GM23338 (cell line): ENCODE results near the gene NQO2. TPM values are rescaled to one million over a fixed set of nuclear protein-coding genes. Genes with fewer than 3 reads are reported as not detected.

Experiments used
- ATAC-seq: fragments of 200-7000 bp; cut with Tn5 transposase; 3 replicates; pipeline ENCODE4 v1.9.1; 2020
- DNase-seq: peaks from one replicate; pipeline ENCODE4 v3.0.0-alpha.2; 2015; ENCODE audit warnings: low spot score
- H2AFZ ChIP-seq: fragments of 200-600 bp; sonication (generic); 2 replicates; pipeline ENCODE4 v1.8.0; 2016; ENCODE audit warnings: antibody characterized with exemption, mild to moderate bottlenecking, moderate library complexity
- H3F3A ChIP-seq: fragments of 200-600 bp; sonication (generic); replicated peaks from 2 replicates; pipeline ENCODE4 v1.8.0; 2017; ENCODE audit warnings: antibody characterized with exemption, mixed run types, low read depth
- H3K27ac ChIP-seq: fragments of 200-600 bp; sonication (generic); 2 replicates; pipeline ENCODE4 v1.6.1; 2016; ENCODE audit warnings: low read depth
- H3K27me3 ChIP-seq: fragments of 200-600 bp; sonication (generic); 2 replicates; pipeline ENCODE4 v1.8.0; 2016; ENCODE audit warnings: mild to moderate bottlenecking, mixed run types, moderate library complexity; ENCODE audit not compliant: insufficient read depth
- H3K36me3 ChIP-seq: fragments of 200-600 bp; sonication (generic); 2 replicates; pipeline ENCODE4 v1.8.0; 2016; ENCODE audit warnings: mild to moderate bottlenecking; ENCODE audit not compliant: insufficient read depth
- H3K4me1 ChIP-seq: fragments of 200-600 bp; sonication (generic); 2 replicates; pipeline ENCODE4 v1.8.0; 2016; ENCODE audit warnings: mild to moderate bottlenecking, moderate library complexity; ENCODE audit not compliant: insufficient read depth
- H3K4me2 ChIP-seq: fragments of 200-600 bp; sonication (generic); 2 replicates; pipeline ENCODE4 v1.7.1; 2017; ENCODE audit warnings: mixed run types
- H3K4me3 ChIP-seq: fragments of 200-600 bp; sonication (generic); 2 replicates; pipeline ENCODE4 v1.6.1; 2016; ENCODE audit warnings: mixed run types
- H3K79me2 ChIP-seq: fragments of 200-600 bp; sonication (generic); replicated peaks from 2 replicates; pipeline ENCODE4 v1.8.0; 2017; ENCODE audit warnings: mild to moderate bottlenecking; ENCODE audit not compliant: insufficient read depth
- H3K9me2 ChIP-seq: fragments of 200-600 bp; sonication (generic); 2 replicates; pipeline ENCODE4 v1.8.0; 2017; ENCODE audit not compliant: insufficient read depth
- H4K20me1 ChIP-seq: fragments of 200-600 bp; sonication (generic); replicated peaks from 2 replicates; pipeline ENCODE4 v1.8.0; 2017; ENCODE audit warnings: mild to moderate bottlenecking; ENCODE audit not compliant: insufficient read depth
- H3K27ac Mint-ChIP-seq: 2 replicates; pipeline ENCODE4 v1.8.0; 2020; ENCODE audit warnings: inconsistent platforms, mild to moderate bottlenecking, moderate library complexity, mixed read lengths
- H3K27me3 Mint-ChIP-seq: 3 replicates; pipeline ENCODE4 v1.8.0; 2022; ENCODE audit warnings: low read depth, mild to moderate bottlenecking, moderate library complexity, mixed read lengths, inconsistent platforms; ENCODE audit not compliant: insufficient read depth, poor library complexity
- H3K36me3 Mint-ChIP-seq: 3 replicates; pipeline ENCODE4 v1.8.0; 2021; ENCODE audit warnings: low read depth, mild to moderate bottlenecking, inconsistent platforms, moderate library complexity, mixed read lengths
- H3K4me1 Mint-ChIP-seq: 3 replicates; pipeline ENCODE4 v1.8.0; 2020; ENCODE audit warnings: mild to moderate bottlenecking, inconsistent platforms, mixed read lengths
- H3K4me3 Mint-ChIP-seq: 3 replicates; pipeline ENCODE4 v1.8.0; 2021; ENCODE audit warnings: moderate library complexity, mild to moderate bottlenecking, inconsistent platforms, mixed read lengths
- H3K9me3 Mint-ChIP-seq: 3 replicates; pipeline ENCODE4 v1.8.0; 2020; ENCODE audit warnings: moderate library complexity, mild to moderate bottlenecking, inconsistent platforms, mixed read lengths
- CTCF ChIP-seq, 2 experiments: fragments of 200-600 bp in 1 of 2; sonication (generic) in 1 of 2; conservative IDR thresholded peaks; 2 replicates each; pipeline versions ENCODE4 v1.5.1 to v1.6.1; 2016 to 2017; ENCODE audit warnings: antibody characterized with exemption in 2 of 2, low read depth in 2 of 2, mild to moderate bottlenecking in 2 of 2, moderate library complexity in 1 of 2
- ETS1 ChIP-seq: IDR thresholded peaks from 2 replicates; pipeline ENCODE4 v1.6.1; 2016; ENCODE audit warnings: antibody characterized with exemption
- EZH2 ChIP-seq: fragments of 200-600 bp; sonication (generic); IDR thresholded peaks from one replicate; pipeline ENCODE4 v1.8.0; 2017; ENCODE audit warnings: antibody characterized with exemption, mild to moderate bottlenecking, low read depth; ENCODE audit not compliant: unreplicated experiment
- JUNB ChIP-seq: IDR thresholded peaks from one replicate; pipeline ENCODE4 v1.6.1; 2016; ENCODE audit warnings: antibody characterized with exemption; ENCODE audit not compliant: unreplicated experiment
- POLR2AphosphoS5 ChIP-seq: IDR thresholded peaks from 2 replicates; pipeline ENCODE4 v1.6.1; 2016; ENCODE audit warnings: antibody characterized with exemption, low read depth
- REST ChIP-seq: IDR thresholded peaks from one replicate; pipeline ENCODE4 v1.6.1; 2018; ENCODE audit warnings: antibody characterized with exemption; ENCODE audit not compliant: unreplicated experiment
- STAT1 ChIP-seq: IDR thresholded peaks from one replicate; pipeline ENCODE4 v1.6.1; 2016; ENCODE audit warnings: antibody characterized with exemption; ENCODE audit not compliant: unreplicated experiment
- ZNF114 ChIP-seq: fragments of 250-450 bp; sonication (Bioruptor Pico); IDR thresholded peaks from 2 replicates; pipeline ENCODE4 v1.5.0; 2020; ENCODE audit warnings: mild to moderate bottlenecking, moderate library complexity
- ZNF331 ChIP-seq: fragments of 250-450 bp; sonication (Bioruptor Pico); IDR thresholded peaks from 2 replicates; pipeline ENCODE4 v1.5.0; 2020; ENCODE audit warnings: low read depth, mild to moderate bottlenecking, moderate library complexity
- polyA plus RNA-seq: library from polyadenylated mRNA; unstranded; fragments of >200 nt; fragmentation: Nextera tagmentation; extraction: Ambion mirVana; gene quantifications from 2 replicates; pipeline ENCODE4 v1.2.1, GENCODE V29; 2016
- total RNA-seq: library from RNA; depleted of rRNA; stranded (reverse); fragments of >200 nt; shearing (Covaris generic); gene quantifications from 2 replicates; pipeline ENCODE4 v1.2.3, GENCODE V29; 2014

Gene NQO2
- total and polyA plus RNA-seq, 2 experiments from 2014 or later: 117 to 173 TPM

GRCh38 chr6:2977290-2977689, 22.4 kb upstream of the NQO2 start (continued):
- no peak for TF ChIP-seq CTCF (conservative IDR thresholded peaks at IDR 0.05; ENCODE audit: low read depth in 2 of 2)
- no peak for TF ChIP-seq POLR2AphosphoS5
- TF ChIP-seq ZNF114 (CRISPR knock-in tag): no peak
- TF ChIP-seq EZH2: no peak

GRCh38 chr6:2977799-2978590, 21.7 kb upstream of the NQO2 start:
- Histone ChIP-seq H3K36me3 (no peaks in the 10 kb centered on the region), H4K20me1 (no peaks in the 10 kb centered on the region), H3K4me2 (no peak overlapping the region), H3K27ac (no peak overlapping the region), H3K4me1 (peaks cover 23% of the 10 kb centered on the region), H3K4me3 (no peak overlapping the region), H3K9me2 (0 out of 2 replicates have a peak, but pooled peaks cover 1% of the 10 kb centered on the region), H2AFZ (no peak overlapping the region), H3K27me3 (no peaks in the 10 kb centered on the region), H3K79me2 (no peaks in the 10 kb centered on the region), H3F3A (0 out of 2 replicates have a peak, but pooled peaks cover 5% of the 10 kb centered on the region)
- ATAC-seq (no peak), DNase-seq (no peak)
- Mint-ChIP-seq H3K4me1 (peaks cover 26% of the 10 kb centered on the region), H3K36me3 (no peaks in the 10 kb centered on the region), H3K27me3 (peaks cover 2% of the 10 kb centered on the region), H3K9me3 (0 out of 3 replicates have a peak, but pooled peaks cover under 1% of the 10 kb centered on the region), H3K4me3 (no peak overlapping the region), H3K27ac (no peak overlapping the region)
- no peak for TF ChIP-seq ZNF331
- no peak for TF ChIP-seq JUNB
- TF ChIP-seq ETS1: no peak
- no peak for TF ChIP-seq STAT1
- TF ChIP-seq ZNF114 (CRISPR knock-in tag): no peak
- TF ChIP-seq REST: no peak
- no peak for TF ChIP-seq CTCF (conservative IDR thresholded peaks at IDR 0.05; ENCODE audit: low read depth in 2 of 2)
